Eye (tissue), 1 donor: ENCODE measurements around the gene RNF225.
"Not testable (repeated sequence)": the region's sequence is repeated elsewhere in the genome, so short reads cannot be mapped to it uniquely, and the experiment has no call there.

Experiments
- DNase-seq: peaks from one replicate; pipeline ENCODE4 v3.0.0-alpha.2; 2015

RNF225 gene

DNA sequence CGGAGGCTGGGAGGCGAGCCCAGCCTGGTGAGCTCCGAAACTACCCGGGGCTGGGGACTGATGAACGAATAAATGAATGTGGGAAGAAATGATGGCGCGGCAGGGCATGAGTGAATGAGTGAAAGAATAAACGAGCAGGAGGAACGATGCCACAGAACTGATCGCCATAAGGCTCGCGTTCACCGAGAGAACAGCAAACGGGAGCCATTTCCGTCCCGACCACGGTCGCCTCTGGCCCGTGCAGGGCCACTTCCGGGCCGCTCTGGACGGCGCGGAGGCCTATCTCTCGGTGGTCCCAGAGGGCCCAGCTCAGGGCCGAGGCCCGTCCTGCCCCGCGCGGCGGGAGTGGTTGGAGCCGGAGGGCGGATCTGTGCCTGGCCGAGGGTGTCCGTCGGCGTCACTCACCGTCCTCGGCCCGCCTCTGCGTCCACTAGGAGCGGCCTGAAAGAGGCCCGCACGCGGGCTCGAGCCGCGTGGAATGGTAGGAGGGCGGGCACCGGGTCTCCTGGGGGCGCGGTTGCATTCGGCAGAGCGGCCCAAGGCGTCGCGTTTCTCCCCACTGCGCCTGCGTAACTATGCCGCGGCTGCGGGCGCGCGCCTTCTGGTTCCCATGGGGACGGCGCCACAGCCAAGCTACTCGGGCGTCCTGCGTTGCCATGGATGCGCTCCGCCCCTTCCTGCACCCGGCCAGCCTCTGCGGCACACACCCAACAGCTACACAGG, 33.0 kb upstream of the RNF225 start, which contains the start of gene ZNF497:
Gene ZNF497 (minus strand): TSS at position 480 of the 723 bp plus-strand sequence. CDS start 5,116 bp downstream, outside the sequence.
- peak; percentile 98 for DNase-seq

DNA sequence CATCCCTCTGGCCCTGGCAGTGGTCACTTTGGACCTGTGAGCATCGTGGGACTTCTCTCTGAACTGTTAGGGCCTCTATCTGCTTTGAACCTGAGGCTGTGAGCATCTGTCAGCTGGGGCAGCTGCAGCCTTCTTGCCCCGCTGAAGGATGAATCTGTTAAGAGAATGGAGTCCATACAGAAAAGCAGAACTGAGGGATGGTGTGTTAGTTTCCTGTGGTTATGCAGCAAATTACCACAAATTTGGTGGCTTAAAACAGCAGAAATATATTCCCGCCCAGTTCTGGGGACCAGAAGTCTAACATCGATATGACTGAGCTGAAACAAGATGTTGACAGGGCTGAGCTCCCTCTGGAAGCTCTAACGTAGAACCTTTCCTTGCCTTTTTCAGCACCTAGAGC, 31.3 kb upstream of the RNF225 start:
- no peak for DNase-seq

GRCh38 chr19:58366585-58367430, 28.6 kb upstream of the RNF225 start:
- DNase-seq: no peak

DNA sequence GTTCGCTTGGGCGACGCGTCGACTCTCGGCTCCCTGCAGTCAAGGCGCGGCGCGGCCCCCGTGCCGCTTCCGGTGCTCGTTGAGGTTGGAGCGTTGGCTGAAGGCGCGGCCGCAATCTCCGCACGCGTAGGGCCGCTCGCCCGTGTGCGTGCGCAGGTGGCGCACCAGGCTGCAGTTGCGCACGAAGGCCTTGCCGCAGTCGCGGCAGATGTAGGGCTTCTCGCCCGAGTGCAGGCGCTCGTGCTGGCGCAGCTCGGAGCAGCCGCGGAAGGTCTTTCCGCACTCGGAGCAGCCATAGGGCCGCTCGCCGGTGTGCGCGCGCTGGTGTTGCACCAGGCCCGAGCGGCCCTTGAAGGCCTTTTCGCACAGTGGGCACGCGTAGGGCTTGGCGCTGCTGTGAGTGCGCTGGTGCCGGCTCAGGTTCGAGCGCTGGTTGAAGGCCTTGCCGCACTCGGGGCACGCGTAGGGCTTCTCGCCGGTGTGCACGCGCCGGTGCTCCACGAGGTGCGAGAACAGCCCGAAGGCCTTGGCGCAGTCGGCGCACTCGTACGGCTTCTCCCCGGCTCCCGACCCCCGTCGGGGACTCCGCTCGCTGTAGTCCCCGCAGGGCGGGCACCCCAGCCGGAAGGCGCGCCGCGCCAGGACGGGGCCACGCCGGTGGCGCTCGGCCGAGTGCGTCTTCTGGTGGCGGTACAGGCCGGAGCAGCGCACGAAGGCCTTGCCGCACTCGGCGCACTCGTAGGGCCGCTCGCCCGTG, 27.6 kb upstream of the RNF225 start:
- DNase-seq: no peak

- DNase-seq: no peak
Measured at GRCh38 chr19:58368561-58369360, 26.7 kb upstream of the RNF225 start.

GRCh38 chr19:58372311-58373133, 22.9 kb upstream of the RNF225 start:
- no peak for DNase-seq

GRCh38 chr19:58374200-58374599, 21.3 kb upstream of the RNF225 start:
- no peak for DNase-seq

DNA sequence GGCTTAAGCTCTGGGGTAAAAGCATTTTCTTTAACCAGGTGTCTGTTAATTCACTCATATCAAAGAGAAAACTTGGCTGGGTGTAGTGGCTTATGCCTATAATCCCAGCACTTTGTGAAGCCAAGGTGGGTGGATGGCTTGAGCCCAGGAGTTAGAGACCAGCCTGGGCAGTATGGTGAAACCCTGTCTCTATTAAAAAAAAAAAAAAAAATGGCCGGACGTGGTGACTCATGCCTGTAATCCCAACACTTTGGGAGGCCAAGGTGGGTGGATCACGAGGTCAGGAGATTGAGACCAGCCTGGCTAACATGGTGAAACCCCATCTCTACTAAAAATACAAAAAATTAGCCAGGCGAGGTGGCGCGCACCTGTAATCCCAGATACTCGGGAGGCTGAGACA, 18.7 kb upstream of the RNF225 start:
- DNase-seq: not testable (repeated sequence)

- no peak for DNase-seq
Measured at GRCh38 chr19:58379246-58379645, 16.2 kb upstream of the RNF225 start.

GRCh38 chr19:58380037-58380661, 15.3 kb upstream of the RNF225 start:
- no peak for DNase-seq

DNA sequence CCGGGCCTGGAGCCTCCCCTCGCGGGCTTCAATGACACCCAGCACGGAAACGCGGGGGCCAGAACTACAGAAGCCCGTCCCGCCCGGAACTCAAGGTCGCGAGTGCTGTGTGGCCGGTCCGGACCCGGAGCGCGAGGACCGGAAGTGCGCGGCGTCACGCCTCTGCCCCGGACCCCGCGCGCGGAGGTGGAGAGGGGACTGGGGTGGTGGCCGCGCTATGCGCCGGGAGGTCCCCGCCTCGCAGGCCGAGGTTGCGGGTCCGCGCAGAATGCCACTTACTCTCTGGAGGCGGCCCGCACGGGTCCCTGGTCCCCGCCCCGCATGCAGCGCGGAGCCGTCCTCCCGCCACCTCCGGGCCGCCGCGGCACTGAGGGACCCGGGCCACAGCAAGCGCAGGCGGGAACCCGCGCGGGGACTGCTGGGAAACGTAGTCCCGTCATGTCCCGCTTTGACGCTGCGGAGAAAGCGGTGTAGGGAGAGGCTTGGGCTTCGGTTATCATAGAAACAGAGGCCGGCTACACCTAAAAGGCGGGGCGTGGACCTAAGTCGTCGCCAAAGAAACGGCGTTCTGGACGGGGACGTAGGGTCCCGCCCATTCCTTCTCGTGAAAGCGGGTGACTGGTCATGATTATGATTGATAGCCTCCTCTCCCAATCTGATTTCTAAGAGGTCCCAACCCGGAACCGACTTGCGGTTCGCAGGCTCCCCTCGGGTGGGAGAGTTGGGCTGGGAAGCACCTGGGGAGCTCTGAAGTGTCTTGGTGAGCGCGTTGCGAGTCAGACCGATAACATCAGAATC, 14.6 kb upstream of the RNF225 start, which contains the start of gene ZNF837:
Gene ZNF837 (minus strand): TSS at position 369 of the 798 bp plus-strand sequence. CDS start 11,698 bp downstream, outside the sequence.
- DNase-seq: peak; percentile 100

GRCh38 chr19:58381460-58382212, 13.8 kb upstream of the RNF225 start:
- DNase-seq: no peak

GRCh38 chr19:58382997-58383603, 12.4 kb upstream of the RNF225 start:
- DNase-seq: no peak

DNA sequence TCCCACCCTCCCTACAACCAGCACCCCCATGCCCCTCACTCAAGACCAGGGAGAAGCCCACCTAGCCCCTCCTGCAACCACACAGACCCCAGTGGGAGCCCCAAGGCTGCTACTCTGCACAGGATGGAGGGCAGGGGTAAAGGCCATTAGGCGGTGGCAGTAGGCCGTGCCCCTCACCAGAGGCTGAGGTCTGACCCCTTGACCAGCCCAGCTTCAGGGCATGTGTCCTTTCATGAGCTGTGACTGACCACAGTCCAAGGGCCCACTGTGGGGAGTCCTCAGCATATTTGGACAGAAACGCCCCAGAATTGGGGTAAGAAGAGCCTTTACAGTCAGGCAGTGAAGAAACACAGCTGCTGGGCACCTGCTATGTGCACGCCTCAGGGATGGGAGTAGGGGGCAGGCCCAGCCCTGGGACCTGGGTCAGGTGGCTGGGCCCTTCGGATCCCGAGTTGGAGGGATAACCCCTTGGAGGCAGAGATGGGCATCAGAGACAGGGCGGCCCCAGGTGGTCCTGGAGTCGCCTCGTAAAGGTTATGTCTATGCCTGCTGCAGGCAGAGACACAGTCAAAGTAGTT, 10.1 kb upstream of the RNF225 start:
- DNase-seq: no peak

- no peak for DNase-seq
Measured at GRCh38 chr19:58385891-58386575, 9.4 kb upstream of the RNF225 start.

DNA sequence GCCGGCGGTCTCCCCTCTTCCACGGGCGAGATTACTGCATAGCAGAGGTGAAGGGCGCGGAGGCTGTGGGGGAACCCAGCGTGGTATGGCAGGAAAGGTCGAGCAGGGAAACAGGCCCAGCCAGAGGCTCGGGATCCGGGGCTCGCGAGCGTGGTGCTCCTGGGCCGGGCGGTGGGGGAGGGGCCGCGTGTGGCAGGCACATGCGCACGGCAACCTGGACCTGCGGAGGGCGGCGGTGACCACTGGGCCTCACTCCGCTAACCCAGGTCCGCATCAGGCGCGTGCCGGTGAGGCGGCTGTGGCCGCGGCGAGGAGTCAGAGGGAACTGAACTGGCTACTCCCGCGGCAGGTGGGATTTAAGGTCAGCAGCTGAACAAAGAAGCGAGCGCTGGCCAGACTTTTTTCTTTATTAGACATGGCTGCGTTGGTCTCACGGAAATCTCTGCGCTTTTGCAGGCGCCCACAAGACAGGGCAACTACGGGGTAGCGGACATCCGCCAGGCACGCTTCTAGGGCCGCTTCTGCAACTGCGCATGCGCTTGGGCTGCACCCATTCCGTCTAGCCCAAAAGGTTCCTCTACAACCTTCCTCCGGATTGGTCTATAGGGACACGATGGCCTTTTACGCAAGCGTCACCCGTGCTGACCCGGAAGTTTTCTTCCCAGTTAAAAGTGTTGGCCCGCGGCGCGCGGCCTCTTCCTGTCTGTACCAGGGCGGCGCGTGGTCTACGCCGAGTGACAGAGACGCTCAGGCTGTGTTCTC, 8.7 kb upstream of the RNF225 start, which contains the start of gene RPS5:
Gene RPS5 (plus strand): TSS at position 694 of the 762 bp plus-strand sequence. CDS start 869 bp downstream, outside the sequence.
- peak; percentile 99 for DNase-seq
